Upper lobe of left lung (tissue), 4 donors: Measurements from ENCODE around the gene ABCC4.

Experiments used
- EP300 ChIP-seq, 4 donors: sonication (generic); formaldehyde crosslinking; IDR thresholded peaks; one replicate each; pipeline ENCODE4 v1.5.1; 2017; ENCODE audit warnings: antibody characterized with exemption in 4 of 4, control low read depth in 2 of 4
- POLR2A ChIP-seq, 4 donors: fragments of 450-650 bp; IDR thresholded peaks; one replicate each; pipeline ENCODE4 v1.5.1; 2016 to 2017; ENCODE audit warnings: antibody characterized with exemption in 4 of 4, mild to moderate bottlenecking in 2 of 4
- TF ChIP-seq, protein P1 (sequence below), 6 experiments: fragments of 450-650 bp in 4 of 6; fragments of 200-600 bp in 2 of 6; sonication (generic) in 2 of 6; IDR thresholded peaks; one replicate each; pipeline ENCODE4 v1.5.1; 2016 to 2019; ENCODE audit warnings: antibody characterized with exemption in 6 of 6

DNA sequence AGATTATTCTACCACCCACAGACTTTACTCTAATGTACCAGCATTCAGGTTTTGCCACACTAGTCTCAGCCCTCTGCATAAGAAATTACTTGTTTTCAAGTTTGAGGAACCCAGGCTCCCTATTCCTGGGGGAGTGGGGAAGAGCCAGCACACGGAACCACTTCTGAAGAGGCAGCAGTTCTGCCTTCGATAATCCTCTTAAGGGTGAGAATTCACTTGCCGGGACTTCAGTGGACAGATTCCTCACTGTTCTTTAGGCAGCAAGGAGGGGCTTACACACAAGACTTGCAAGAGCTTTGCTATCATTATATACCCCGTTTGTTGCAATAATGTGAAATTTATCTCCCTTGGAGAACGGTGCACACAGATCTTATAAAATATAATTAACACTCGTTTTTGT, 133.1 kb downstream of the ABCC4 start:
- TF ChIP-seq POLR2A (IDR thresholded peaks at IDR 0.05) = no peak
- TF ChIP-seq, protein P1, sequence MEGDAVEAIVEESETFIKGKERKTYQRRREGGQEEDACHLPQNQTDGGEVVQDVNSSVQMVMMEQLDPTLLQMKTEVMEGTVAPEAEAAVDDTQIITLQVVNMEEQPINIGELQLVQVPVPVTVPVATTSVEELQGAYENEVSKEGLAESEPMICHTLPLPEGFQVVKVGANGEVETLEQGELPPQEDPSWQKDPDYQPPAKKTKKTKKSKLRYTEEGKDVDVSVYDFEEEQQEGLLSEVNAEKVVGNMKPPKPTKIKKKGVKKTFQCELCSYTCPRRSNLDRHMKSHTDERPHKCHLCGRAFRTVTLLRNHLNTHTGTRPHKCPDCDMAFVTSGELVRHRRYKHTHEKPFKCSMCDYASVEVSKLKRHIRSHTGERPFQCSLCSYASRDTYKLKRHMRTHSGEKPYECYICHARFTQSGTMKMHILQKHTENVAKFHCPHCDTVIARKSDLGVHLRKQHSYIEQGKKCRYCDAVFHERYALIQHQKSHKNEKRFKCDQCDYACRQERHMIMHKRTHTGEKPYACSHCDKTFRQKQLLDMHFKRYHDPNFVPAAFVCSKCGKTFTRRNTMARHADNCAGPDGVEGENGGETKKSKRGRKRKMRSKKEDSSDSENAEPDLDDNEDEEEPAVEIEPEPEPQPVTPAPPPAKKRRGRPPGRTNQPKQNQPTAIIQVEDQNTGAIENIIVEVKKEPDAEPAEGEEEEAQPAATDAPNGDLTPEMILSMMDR (IDR thresholded peaks at IDR 0.05) = no peak
- TF ChIP-seq EP300 (IDR thresholded peaks at IDR 0.05) = no peak
